GM12878 (cell line): ENCODE results near the gene TMEM14C. TPM values are rescaled to one million over a fixed set of nuclear protein-coding genes. Genes with fewer than 3 reads are reported as not detected.

Source experiments
- BCL11A ChIP-seq: IDR thresholded peaks from 2 replicates; pipeline ENCODE4 v1.6.1; 2011; ENCODE audit warnings: low read depth, low read length
- GABPA ChIP-seq: IDR thresholded peaks from 2 replicates; pipeline ENCODE4 v1.6.1; 2014; ENCODE audit warnings: antibody characterized with exemption, low read depth, mild to moderate bottlenecking, inconsistent platforms
- JUNB ChIP-seq: IDR thresholded peaks from 2 replicates; pipeline ENCODE4 v1.6.1; 2016; ENCODE audit warnings: antibody characterized with exemption, mild to moderate bottlenecking
- KDM1A ChIP-seq: fragments of 200-600 bp; sonication (generic); IDR thresholded peaks from 2 replicates; pipeline ENCODE4 v1.6.1; 2016; ENCODE audit warnings: borderline replicate concordance
- TBL1XR1 ChIP-seq: IDR thresholded peaks from 2 replicates; pipeline ENCODE4 v1.6.1; 2012; ENCODE audit warnings: low read depth, low read length, improper control_type of control experiment
- polyA plus RNA-seq, 11 experiments: library from polyadenylated mRNA; depleted of rRNA in 4 of 11; unstranded in 6 of 11; stranded (reverse) in 5 of 11; fragments of >200 nt; fragmentation: Nextera tagmentation in 4 of 11; fragmentation: Illumina TruSeq in 1 of 11; extraction: Ambion mirVana in 4 of 11; extraction: Trizol in 1 of 11; gene quantifications; 1 replicate in 1 of 11; 2 replicates in 10 of 11; pipeline versions ENCODE4 v1.2.1 to v1.2.3, GENCODE V29; 2011 to 2016; ENCODE audit warnings: inconsistent platforms in 2 of 11, missing spikeins in 2 of 11, low read depth in 1 of 11
- total RNA-seq, 4 experiments: library from RNA; depleted of rRNA in 3 of 4; stranded (reverse); fragments of >200 nt in 3 of 4; fragmentation: Illumina TruSeq in 1 of 4; extraction: Trizol in 1 of 4; gene quantifications; 2 replicates each; pipeline versions ENCODE4 v1.2.1 to v1.2.3, GENCODE V29; 2013 to 2021
- TF ChIP-seq, protein P1 (sequence below): fragments of 450-650 bp; formaldehyde crosslinking; IDR thresholded peaks from 2 replicates; pipeline ENCODE4 v1.4.0; 2022; ENCODE audit warnings: mild to moderate bottlenecking, moderate library complexity
- TF ChIP-seq, protein P2 (sequence below): fragments of 450-650 bp; IDR thresholded peaks from 2 replicates; pipeline ENCODE4 v1.6.1; 2016; ENCODE audit warnings: mild to moderate bottlenecking

TMEM14C gene
- total and polyA plus RNA-seq, 10 of the 15 experiments (the other 5 are each of a cell fraction or from before 2014, with no cell fraction given), result 66.0 to 224 (median 134) TPM

DNA sequence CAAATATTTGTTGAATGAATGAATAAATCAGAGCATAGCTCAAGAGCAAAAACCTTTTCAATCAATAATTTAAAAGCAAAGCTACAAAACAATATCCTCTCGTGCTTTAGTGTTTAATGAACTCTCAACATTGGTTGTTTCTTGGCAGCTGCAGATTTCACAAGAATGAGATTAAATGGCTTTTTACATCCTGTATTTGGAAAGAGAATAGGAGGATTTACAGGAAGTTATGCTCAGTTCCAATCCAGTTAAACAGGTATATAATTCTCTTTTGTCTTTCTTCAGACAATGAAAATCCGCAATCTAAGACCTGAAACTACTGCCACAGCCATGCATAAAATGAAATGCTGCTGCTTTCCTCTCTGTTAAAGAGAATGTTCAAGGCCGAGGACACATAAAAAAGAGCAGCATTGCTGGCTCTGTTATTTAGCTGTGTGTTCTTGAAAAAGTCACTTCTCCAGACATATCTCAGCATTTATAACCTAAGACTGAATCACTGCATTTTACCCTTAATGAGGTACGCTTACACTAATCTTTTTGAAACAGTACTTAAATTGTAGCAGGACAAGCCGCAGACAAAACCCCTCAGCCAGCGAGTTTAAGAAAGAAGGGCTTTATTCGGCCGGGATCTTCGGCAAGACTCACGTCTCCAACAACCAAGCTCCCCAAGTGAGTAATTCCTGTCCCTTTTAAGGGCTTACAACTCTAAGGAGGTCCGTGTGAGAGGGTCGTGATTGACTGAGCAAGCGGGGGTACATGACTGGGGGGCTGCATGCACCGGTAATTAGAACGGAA, 32.0 kb upstream of the TMEM14C start (continued):
- TF ChIP-seq, protein P1, sequence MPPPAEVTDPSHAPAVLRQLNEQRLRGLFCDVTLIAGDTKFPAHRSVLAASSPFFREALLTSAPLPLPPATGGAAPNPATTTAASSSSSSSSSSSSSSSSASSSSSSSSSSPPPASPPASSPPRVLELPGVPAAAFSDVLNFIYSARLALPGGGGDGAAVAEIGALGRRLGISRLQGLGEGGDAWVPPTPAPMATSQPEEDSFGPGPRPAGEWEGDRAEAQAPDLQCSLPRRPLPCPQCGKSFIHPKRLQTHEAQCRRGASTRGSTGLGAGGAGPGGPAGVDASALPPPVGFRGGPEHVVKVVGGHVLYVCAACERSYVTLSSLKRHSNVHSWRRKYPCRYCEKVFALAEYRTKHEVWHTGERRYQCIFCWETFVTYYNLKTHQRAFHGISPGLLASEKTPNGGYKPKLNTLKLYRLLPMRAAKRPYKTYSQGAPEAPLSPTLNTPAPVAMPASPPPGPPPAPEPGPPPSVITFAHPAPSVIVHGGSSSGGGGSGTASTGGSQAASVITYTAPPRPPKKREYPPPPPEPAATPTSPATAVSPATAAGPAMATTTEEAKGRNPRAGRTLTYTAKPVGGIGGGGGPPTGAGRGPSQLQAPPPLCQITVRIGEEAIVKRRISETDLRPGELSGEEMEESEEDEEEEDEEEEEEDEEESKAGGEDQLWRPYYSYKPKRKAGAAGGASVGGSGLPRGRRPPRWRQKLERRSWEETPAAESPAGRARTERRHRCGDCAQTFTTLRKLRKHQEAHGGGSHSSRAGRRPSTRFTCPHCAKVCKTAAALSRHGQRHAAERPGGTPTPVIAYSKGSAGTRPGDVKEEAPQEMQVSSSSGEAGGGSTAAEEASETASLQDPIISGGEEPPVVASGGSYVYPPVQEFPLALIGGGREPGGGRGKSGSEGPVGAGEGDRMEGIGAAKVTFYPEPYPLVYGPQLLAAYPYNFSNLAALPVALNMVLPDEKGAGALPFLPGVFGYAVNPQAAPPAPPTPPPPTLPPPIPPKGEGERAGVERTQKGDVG, result no peak
- TF ChIP-seq, protein P2, sequence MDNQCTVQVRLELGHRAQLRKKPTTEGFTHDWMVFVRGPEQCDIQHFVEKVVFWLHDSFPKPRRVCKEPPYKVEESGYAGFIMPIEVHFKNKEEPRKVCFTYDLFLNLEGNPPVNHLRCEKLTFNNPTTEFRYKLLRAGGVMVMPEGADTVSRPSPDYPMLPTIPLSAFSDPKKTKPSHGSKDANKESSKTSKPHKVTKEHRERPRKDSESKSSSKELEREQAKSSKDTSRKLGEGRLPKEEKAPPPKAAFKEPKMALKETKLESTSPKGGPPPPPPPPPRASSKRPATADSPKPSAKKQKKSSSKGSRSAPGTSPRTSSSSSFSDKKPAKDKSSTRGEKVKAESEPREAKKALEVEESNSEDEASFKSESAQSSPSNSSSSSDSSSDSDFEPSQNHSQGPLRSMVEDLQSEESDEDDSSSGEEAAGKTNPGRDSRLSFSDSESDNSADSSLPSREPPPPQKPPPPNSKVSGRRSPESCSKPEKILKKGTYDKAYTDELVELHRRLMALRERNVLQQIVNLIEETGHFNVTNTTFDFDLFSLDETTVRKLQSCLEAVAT, result no peak
- TF ChIP-seq BCL11A, result no peak
- no peak for TF ChIP-seq GABPA
- no peak for TF ChIP-seq KDM1A
- no peak for TF ChIP-seq TBL1XR1
- TF ChIP-seq JUNB, result no peak
